CD4-positive, alpha-beta T cell treated with Interleukin-21 for 1 hour (primary cell): ENCODE data around the gene PLA2G4E.

Experiments
- DNase-seq: peaks from one replicate; pipeline ENCODE4 v3.0.0-alpha.2; 2020

The PLA2G4E gene, protein sequence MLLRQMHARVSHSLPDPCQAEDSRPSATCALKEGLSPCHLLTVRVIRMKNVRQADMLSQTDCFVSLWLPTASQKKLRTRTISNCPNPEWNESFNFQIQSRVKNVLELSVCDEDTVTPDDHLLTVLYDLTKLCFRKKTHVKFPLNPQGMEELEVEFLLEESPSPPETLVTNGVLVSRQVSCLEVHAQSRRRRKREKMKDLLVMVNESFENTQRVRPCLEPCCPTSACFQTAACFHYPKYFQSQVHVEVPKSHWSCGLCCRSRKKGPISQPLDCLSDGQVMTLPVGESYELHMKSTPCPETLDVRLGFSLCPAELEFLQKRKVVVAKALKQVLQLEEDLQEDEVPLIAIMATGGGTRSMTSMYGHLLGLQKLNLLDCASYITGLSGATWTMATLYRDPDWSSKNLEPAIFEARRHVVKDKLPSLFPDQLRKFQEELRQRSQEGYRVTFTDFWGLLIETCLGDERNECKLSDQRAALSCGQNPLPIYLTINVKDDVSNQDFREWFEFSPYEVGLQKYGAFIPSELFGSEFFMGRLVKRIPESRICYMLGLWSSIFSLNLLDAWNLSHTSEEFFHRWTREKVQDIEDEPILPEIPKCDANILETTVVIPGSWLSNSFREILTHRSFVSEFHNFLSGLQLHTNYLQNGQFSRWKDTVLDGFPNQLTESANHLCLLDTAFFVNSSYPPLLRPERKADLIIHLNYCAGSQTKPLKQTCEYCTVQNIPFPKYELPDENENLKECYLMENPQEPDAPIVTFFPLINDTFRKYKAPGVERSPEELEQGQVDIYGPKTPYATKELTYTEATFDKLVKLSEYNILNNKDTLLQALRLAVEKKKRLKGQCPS

GRCh38 chr15:42020713-42021273, at the start of gene PLA2G4E:
Gene PLA2G4E, minus strand, starts transcription at chr15:42021042. Its CDS starts 12 bp downstream, at chr15:42021030.
- no peak for DNase-seq

DNA sequence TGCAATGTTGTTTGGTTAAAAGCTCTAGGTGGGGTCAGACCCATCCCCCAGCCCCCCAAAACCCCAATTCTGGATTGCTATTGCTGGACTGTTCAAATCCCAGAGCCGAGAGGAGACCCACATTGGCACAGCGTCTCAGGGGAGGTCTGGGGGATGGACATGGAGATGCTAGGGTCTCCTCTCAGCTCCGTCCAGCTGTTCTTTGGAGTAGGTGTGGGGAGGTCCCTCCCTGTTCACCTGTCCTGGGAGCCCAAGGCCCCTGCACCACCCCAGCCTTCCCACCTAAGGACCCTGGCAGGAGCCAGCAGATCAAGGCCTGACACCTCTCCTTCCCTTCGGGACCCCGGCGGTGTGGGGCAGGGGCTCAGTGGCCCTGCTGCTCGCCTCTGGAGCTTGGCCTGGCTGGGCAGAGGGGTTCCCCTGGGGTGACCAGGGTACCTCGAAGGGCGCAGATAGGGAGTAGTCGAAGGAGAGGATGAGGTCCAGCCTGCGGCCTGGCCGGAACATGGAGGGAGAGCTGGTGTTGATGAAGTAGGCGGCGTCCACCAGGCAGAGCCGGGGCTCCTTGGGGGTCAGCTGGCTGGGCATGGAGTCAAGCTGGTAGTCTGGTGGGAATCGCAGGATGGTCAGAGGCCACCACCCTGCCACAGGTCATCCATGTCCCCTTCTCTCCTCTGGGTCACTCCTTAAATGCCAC, 49.6 kb upstream of the PLA2G4E start:
- DNase-seq = no peak

- no peak for DNase-seq
These were observed 48.8 kb upstream of the PLA2G4E start for GRCh38 chr15:42069496-42070278.

- DNase-seq = no peak
These were observed 48.2 kb upstream of the PLA2G4E start for GRCh38 chr15:42069025-42069424.

DNA sequence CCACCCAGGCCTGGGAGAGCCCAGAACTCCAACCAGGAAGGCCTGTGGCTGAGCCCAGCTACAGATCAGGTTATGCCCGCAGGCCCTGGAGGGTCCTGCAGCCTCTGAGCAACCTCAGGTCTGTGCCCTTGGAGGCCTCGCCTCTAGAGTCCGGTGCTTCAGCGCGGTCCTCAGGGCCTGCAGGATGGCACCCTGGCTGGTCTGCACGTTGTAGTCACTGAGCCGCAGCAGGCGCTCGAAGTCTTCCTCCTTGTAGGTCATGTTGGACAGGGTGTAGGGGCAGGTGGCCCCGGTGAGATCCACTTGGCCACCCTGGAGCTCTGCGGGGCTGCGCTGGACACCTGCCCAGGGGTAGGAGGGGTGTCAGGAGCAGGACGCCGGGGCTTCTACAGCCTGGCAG, 47.8 kb upstream of the PLA2G4E start:
- DNase-seq = no peak

- DNase-seq = no peak
These were observed 46.0 kb upstream of the PLA2G4E start for GRCh38 chr15:42066764-42067415.

DNA sequence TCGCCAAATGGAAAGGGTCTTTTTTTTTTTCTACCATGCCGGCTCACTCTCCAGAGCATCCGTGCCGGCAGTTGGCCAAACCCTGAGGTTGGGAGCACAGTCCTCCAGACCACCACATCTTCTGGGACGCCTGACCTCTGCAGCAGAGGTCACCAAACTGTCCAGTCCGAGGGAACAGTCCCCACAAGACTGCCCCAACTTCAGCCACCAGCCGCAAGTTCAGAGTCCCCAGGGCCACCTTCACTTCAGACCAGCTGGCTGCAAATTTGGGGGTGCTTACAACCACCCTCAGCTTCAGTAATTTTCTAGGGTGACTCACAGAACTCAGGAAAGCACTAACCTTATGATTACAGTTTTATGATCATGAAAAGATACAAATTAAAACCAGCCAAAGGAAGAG, 44.6 kb upstream of the PLA2G4E start:
- DNase-seq = no peak

DNA sequence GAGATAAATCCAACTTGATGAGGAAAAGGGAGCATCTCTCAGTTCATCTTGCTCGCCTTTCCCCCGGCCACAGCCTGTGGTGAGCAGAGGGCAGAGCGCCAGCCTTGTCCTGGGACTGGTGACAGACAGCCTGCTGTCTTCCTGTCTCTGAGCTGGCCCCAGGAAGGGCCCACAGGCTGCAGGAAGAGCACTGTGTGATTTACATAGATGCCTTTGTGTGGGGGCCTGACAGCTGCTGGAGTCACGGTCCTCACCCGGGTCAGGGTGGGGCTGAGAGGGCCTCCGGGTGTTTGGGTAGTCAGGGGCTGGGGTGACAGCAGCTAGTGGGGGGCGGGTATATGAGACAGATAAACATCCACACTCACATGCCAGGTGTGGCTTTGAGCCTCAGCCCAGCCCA, 44.2 kb upstream of the PLA2G4E start:
- no peak for DNase-seq

DNA sequence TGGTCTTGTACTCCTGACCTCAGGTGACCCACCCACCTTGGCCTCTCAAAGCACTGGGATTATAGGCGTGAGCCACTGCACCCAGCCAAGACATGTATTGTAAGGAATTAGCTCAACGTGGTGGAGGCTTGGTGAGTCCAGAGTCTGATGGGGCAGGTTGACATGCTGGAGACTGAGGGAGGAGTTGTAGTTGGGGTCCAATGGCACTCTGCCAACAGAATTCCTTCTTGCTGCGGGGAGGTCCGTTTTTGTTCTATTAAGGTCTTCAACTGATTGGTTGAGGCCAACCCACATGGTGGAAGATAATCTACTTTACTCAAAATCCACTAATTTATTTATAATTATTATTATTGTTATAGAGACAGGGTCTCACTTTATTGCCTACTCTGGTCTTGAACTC, 43.4 kb upstream of the PLA2G4E start:
- no peak for DNase-seq

DNA sequence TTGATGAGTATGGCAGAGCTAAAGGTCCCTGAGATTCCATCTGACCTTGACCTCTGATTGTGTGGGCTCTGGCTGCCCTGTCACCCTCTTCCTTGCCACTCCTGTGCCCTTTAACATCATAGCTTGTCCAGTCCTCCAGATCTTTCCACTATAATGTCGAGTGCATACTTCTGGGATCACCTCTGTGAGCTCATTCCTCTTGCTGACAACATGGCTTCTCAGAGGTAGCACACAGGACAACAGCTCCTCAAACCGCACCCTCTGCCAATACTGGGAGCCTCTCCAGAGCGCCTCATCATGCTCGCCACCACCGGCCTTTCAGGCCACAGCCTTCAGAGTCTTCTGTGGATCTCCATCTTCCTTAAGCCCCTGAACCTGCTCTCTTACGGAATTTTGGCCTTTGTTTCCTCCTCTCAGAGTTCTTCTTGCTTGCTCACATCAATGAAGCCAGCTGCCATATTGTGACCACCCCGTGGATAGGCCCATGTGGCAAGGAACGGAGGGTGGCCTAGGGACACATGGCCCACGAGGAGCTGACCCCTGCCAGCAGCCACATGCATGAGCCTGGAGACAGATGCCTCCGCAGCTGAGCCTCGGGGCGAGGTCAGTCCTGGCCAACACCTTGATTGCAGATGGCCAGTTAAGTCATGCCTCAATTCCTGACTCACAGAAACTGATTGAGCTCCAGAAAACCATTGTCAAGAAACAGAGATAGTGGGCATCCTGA, 42.4 kb upstream of the PLA2G4E start:
- DNase-seq = no peak

DNA sequence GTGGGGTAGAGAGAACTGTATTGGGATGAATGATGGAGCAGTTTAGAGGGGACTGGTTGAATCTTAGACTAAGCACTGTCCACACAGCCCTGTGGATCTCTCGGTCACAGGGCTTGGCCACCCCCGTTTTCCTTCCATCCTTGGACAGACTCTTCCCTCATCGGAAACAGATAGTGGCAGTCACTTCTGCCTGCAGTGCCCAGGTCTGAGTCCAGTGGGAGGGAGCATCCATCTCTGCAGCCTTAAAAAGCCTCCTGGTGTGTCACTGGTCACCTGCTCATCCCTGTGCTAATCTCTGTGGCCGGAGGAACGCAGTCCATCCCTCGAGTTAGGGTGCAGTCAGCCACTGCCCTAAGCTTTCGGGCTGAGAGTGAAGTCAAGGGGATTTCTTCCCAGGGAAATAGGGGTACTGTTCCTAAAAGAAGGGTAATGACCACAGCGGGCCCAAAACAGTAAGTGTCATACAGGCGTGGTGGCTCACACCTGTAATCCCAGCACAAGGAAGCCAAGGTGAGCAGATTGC, 41.5 kb upstream of the PLA2G4E start:
- no peak for DNase-seq

DNA sequence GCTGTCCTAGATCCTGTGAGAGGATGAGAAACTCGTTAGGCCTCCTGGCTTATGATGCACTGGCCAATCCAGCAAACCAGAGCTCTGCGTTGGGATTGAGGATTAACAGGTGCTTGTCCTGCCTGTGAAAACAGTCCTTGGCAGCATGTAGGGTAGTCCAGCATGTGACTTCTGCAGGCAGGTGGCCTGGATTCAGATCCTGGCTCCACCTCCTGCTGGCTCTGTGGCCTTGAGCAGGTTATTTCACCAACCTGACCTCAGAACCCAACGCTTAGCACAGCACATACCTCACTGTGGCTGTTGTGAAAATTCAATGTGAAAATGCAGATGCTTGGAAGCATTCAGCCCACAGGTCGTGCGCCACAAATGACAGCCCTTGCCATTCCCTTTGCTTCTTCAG, 40.0 kb upstream of the PLA2G4E start:
- no peak for DNase-seq

- DNase-seq = no peak
These were observed 39.6 kb upstream of the PLA2G4E start for GRCh38 chr15:42060477-42060763.

DNA sequence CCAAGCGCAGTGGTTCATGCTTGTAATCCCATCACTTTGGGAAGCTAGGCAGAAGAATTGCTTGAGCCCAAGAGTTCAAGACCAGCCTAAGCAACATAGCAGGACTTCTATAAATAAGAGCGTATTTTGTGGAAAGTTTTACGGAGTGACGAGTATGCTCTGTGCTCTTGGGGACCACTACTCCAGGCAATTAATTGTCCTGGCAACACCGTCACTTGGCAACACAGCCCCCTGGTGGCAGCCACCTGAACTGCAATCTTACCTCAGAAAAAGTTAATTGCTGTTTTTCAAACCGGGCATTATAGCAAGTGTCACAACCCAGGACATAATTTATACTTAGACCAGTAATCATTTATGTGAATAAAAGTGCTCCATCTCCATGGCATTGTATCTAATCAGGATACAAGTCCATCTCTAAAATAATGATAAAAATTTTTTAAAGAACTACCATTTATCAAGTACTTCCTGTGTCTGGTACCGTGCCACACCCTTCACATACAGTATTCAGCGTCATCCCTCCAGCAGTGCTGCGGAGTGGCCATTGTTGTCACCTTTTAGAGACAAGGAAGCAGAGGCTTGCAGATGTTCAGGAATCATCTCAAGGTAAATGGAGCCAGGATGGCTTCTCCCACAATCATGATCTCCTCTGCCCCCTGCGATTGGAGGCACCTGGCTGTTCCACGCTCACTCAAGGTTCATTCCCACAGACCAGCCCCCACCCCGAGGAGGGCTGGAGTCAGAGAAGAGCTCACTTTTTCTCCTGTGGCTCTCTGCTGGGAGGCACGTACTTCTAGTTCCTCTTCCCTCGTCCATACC, 39.0 kb upstream of the PLA2G4E start:
- DNase-seq = peak; percentile 67

- no peak for DNase-seq
These were observed 37.9 kb upstream of the PLA2G4E start for GRCh38 chr15:42058791-42059190.

GRCh38 chr15:42057799-42058646, 37.2 kb upstream of the PLA2G4E start:
- DNase-seq = no peak

GRCh38 chr15:42056934-42057798, 36.3 kb upstream of the PLA2G4E start:
- peak; percentile 70 for DNase-seq

- DNase-seq = no peak
These were observed 33.1 kb upstream of the PLA2G4E start for GRCh38 chr15:42053914-42054313.
